HL-60 (cell line): ENCODE data around the gene KCNE4.

Experiments
- DNase-seq, 2 experiments: peaks; one replicate each; pipeline ENCODE4 v3.0.0-alpha.2; 2010 to 2020; ENCODE audit warnings: low read depth in 1 of 2, low spot score in 1 of 2
- H3K27ac ChIP-seq: fragments of 250-450 bp; sonication (Bioruptor Pico); replicated peaks from 2 replicates; pipeline ENCODE4 v1.5.1; 2020; ENCODE audit warnings: mild to moderate bottlenecking, moderate library complexity
- H3K27me3 ChIP-seq: fragments of 250-450 bp; sonication (Bioruptor Pico); 2 replicates; pipeline ENCODE4 v1.5.1; 2021; ENCODE audit warnings: mild to moderate bottlenecking, moderate library complexity; ENCODE audit not compliant: insufficient read depth, poor library complexity, severe bottlenecking
- H3K4me3 ChIP-seq: replicated peaks from 2 replicates; pipeline ENCODE4 v1.5.1; 2011; ENCODE audit warnings: mild to moderate bottlenecking, control low read depth, low read length; ENCODE audit not compliant: insufficient read depth
- GABPA ChIP-seq: IDR thresholded peaks from 2 replicates; pipeline ENCODE4 v1.6.1; 2012; ENCODE audit warnings: low read depth
- POLR2AphosphoS5 ChIP-seq: IDR thresholded peaks from 2 replicates; pipeline ENCODE4 v1.6.1; 2012; ENCODE audit warnings: low read depth
- REST ChIP-seq: IDR thresholded peaks from 2 replicates; pipeline ENCODE4 v1.6.1; 2012; ENCODE audit warnings: low read depth; ENCODE audit not compliant: insufficient replicate concordance
- SPI1 ChIP-seq: IDR thresholded peaks from 2 replicates; pipeline ENCODE4 v1.6.1; 2012; ENCODE audit warnings: low read depth, mild to moderate bottlenecking, borderline replicate concordance
- TF ChIP-seq, protein P1 (sequence below): IDR thresholded peaks from one replicate; pipeline ENCODE4 v1.5.1; 2011; ENCODE audit warnings: low read length, control low read depth, inconsistent platforms; ENCODE audit not compliant: insufficient read depth

KCNE4 gene

DNA sequence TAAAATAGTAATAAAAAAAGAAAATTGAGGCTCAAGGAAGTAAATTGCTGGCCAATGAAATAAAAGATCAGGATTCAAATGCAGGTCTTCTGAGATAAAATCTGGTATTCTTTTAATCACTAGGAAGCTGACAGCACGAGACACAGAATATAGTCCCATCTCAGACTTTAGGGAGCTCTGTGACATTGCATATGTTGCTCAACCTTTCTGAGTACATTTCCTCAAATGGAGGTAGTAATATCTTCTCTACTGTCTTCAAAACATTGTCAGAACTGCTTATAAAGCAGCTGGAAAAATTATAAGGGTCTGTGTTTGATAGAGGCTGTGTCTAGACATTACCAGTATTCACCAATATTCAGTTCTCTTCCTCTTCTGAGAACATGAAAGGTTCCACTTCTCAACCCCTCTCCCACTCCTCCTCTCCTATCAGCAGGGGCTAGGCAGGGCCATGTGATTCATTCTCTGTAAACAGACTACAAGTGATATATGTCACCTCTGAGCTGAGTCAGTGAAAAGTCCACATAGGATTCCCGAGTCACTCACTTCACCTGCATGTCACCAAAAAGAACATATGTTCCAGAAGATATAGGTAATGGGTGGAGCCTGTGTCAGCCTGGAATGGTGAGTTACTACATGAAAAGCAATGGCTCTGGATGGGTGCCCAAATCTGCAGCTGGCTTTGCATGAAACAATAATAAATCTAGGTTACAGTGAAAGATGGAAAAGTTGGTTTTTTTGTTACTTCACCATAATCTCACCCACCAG, 7.1 kb downstream of the KCNE4 start:
- TF ChIP-seq SPI1 (no peak), GABPA (no peak), REST (no peak)
- TF ChIP-seq, protein P1, sequence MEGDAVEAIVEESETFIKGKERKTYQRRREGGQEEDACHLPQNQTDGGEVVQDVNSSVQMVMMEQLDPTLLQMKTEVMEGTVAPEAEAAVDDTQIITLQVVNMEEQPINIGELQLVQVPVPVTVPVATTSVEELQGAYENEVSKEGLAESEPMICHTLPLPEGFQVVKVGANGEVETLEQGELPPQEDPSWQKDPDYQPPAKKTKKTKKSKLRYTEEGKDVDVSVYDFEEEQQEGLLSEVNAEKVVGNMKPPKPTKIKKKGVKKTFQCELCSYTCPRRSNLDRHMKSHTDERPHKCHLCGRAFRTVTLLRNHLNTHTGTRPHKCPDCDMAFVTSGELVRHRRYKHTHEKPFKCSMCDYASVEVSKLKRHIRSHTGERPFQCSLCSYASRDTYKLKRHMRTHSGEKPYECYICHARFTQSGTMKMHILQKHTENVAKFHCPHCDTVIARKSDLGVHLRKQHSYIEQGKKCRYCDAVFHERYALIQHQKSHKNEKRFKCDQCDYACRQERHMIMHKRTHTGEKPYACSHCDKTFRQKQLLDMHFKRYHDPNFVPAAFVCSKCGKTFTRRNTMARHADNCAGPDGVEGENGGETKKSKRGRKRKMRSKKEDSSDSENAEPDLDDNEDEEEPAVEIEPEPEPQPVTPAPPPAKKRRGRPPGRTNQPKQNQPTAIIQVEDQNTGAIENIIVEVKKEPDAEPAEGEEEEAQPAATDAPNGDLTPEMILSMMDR, result no peak
- Histone ChIP-seq H3K27ac (no peak overlapping the region), H3K4me3 (no peak overlapping the region), H3K27me3 (peaks cover 2% of the 10 kb centered on the region)
- no peak for DNase-seq

- Histone ChIP-seq H3K27me3 (peaks cover 2% of the 10 kb centered on the region), H3K27ac (no peak overlapping the region), H3K4me3 (no peak overlapping the region)
- no peak for TF ChIP-seq GABPA
- no peak for TF ChIP-seq SPI1
- no peak for TF ChIP-seq POLR2AphosphoS5
- TF ChIP-seq REST, result no peak
- TF ChIP-seq, protein P1, result no peak
- no peak for DNase-seq
These were observed 8.3 kb downstream of the KCNE4 start for GRCh38 chr2:223060201-223060825.

DNA sequence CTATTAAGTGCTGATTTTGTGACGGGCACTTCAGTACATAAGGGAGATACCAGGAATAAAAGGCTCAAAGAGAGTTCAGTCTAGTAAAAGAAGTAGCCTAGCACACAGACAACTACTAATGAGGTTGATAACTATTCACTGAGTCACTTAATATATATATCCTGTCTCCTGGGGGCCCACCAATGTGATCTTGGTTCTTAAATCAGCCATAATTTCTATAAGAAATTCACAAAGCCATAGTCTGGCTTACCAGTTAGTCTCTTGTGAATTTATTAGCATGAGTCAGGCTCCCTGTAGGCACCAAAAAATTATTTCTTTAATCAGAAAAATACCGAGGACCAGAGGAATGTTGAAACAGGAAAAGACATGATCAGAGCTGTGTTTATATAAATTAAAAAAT, 10.4 kb downstream of the KCNE4 start:
- Histone ChIP-seq H3K27ac (no peak overlapping the region), H3K27me3 (peaks cover 2% of the 10 kb centered on the region), H3K4me3 (no peak overlapping the region)
- DNase-seq, result no peak
- TF ChIP-seq REST, result no peak
- no peak for TF ChIP-seq POLR2AphosphoS5
- TF ChIP-seq, protein P1, result no peak
- no peak for TF ChIP-seq SPI1
- TF ChIP-seq GABPA, result no peak
